Stimulated activated CD4-positive, alpha-beta T cell treated with anti-CD3 and anti-CD28 coated beads, TNF-alpha, amount 100 ng/mL, for 48 hours (primary cell): ENCODE data around the gene TLL2.
A peak's percentile ranks its signal among the peaks of the same experiment; 100 is the strongest.

Experiments
- DNase-seq, 3 donors: peaks; one replicate each; pipeline ENCODE4 v3.0.0-alpha.2; 2020; ENCODE audit warnings: low read depth in 3 of 3

The TLL2 gene

DNA sequence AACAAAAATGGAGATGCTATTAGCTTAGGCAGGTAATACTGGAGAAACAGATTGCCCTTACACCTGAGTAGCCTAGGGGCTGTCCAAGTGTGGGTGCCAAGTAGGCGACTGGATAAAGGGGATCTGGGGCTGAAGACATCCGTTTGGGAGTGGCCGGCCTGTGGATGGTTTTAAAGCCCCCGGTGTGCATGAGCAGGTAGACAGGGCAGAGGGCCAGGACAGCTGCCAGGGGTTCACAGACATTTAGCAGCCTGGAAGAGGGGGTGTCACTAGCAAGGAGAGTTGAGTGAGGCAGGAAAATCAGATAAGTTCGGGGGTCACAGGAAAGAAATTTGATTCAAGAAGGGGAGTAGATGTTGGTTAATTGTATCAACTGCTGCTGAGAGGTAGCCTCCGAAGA, 153.4 kb downstream of the TLL2 start:
- no peak for DNase-seq

DNA sequence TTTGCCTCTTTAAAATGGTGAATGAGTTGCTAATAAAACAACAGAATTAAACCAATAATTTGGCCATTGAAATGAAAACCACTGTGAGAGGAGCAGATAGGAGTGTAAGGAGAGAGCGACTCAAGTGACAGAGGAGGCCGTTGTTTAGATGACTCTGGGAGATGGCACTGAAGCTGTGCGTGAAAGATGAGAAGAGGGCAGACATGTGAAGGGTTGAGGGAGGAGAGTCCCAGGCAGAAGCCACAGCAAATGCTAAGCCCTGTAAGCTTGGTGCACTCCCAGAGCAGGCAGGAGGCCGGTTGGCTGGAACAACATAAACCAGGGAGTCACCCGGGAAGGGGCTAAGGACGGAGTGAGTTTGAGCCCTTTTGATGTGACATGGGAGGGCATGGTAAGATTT, 154.1 kb downstream of the TLL2 start:
- no peak for DNase-seq

DNA sequence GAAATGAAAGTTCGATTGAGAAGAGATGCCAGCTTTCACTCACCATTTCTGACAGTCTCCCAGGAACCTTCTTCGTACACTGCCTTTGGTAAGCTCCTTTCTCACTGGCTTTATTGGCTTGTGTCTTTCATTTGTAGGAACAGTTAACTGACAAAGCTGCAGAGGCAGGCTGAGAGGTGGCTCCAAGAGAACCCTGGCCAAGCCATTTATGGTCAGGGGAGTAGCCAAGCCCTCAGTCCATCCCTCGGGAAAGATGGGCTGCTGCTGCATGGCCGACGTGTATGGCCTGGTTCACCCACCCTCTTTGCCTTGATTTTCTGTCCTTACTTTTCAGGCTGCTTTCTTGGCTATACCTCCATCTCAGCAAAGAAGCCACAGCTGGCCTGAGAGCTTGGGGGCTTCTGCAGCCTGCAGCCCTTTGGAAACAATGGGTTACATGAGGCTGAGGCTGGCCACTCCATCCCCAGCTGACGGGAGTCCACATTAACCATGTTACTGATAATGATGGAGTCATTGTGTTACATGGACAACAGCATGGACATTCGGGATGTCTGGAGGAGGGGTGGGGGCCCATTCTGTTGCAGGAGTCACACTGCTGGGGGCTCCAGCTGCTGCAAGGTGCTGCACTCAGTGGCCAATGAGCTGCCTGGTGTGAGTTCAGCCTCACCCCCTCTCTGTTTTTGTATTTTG, 154.7 kb downstream of the TLL2 start, which contains the start of gene OPALIN:
OPALIN (minus strand) TSS at position 152 of the 690 bp plus-strand sequence; CDS start at position 46, 106 bp downstream.
- no peak for DNase-seq

DNA sequence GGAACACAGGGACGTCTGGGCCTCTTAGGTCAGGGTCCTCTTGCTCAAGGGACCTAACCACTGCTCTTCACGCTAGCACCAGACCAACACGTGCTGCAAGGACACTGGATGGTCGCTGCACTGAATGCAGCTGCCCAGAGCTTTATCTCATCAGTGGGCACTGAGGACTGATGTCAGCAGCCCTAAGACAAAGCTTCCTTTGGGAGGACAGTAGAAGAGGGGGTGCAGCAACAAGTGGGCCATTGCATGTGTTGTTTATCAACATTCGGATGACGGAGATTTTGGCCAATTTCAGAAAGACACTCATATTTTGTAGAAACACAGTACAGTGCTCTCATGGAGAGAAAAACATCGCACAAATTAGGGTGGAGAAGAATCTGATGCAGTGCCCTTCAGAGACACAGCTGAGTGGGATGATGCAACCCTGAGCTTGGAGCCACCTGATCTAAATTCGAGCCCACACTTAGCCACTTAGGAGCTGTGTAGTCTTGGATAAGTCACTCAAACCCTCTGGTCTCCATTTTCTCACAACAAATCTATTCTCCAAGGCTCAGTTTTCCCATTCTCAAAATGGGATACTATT, 156.6 kb downstream of the TLL2 start:
- no peak for DNase-seq

- no peak for DNase-seq
Measured at GRCh38 chr10:96352582-96352981, 161.1 kb downstream of the TLL2 start.

DNA sequence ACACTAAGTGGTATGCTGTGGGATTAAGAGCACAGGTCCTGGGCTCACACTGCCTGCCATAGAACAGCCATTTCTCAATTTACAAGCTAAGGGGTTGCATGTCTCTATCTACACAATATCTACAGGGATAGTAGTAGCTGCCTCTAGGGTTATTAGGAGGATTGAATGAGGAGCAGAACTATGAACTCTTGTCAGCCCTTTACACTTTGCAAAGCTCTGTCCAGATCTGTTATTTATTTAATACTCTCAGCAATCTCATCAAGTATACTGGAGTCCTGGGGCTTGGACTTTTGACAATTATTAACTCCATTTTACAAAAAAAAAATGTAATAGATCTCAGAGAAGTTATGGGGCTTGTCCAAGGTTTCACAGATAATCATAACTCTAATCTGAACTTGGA, 161.7 kb downstream of the TLL2 start:
- DNase-seq = no peak

- no peak for DNase-seq
Measured at GRCh38 chr10:96346295-96346694, 167.4 kb downstream of the TLL2 start.

GRCh38 chr10:96345222-96345621, 168.5 kb downstream of the TLL2 start:
- DNase-seq = no peak

- DNase-seq = no peak
Measured at GRCh38 chr10:96344178-96344577, 169.5 kb downstream of the TLL2 start.

GRCh38 chr10:96342402-96342801, 171.3 kb downstream of the TLL2 start:
- DNase-seq = no peak

DNA sequence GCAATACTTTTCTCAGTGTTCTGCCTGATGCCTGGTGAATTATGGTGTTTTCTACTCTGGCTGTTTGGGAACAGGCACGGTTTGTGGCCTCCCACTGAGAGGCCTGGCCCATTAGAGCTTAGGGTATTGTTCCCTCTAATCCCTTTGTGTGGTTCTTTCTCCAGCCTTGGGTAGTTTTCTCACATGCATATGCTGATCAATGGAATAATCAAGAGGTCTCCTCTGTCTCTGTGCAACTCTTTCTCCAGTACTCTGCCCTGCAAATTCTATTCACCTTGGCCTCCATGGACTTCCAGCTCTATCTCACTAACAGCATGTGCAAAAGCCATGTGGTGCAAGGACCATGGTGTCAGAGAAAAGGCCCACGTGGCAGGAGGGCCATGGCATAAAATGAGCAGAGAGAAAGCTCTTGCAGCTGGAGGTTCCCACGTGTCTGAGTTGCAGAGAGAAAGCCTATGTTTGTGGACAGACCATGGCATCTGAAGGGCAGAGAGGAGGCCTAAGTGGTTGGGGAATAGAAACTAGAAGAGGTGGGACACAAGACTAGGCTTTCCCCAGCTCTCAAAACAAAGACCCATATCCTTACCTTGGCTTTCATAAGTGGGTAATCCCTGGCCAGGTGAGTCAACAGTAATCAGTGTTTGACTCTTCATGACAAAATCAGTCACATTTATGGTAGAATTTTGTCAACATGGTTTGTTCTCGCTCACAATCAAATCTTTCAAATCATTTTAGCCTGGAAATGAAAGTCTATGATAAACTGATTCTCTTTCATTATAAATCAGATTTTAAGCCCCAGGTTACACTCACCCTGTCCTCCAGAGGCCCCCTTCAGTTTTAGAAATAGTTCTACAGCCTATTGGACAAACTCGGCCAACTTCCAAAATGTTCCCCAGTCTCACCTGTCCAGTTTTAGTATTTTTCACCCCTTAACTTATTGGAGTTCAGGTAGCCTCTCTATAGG, 172.2 kb downstream of the TLL2 start:
- DNase-seq = no peak

DNA sequence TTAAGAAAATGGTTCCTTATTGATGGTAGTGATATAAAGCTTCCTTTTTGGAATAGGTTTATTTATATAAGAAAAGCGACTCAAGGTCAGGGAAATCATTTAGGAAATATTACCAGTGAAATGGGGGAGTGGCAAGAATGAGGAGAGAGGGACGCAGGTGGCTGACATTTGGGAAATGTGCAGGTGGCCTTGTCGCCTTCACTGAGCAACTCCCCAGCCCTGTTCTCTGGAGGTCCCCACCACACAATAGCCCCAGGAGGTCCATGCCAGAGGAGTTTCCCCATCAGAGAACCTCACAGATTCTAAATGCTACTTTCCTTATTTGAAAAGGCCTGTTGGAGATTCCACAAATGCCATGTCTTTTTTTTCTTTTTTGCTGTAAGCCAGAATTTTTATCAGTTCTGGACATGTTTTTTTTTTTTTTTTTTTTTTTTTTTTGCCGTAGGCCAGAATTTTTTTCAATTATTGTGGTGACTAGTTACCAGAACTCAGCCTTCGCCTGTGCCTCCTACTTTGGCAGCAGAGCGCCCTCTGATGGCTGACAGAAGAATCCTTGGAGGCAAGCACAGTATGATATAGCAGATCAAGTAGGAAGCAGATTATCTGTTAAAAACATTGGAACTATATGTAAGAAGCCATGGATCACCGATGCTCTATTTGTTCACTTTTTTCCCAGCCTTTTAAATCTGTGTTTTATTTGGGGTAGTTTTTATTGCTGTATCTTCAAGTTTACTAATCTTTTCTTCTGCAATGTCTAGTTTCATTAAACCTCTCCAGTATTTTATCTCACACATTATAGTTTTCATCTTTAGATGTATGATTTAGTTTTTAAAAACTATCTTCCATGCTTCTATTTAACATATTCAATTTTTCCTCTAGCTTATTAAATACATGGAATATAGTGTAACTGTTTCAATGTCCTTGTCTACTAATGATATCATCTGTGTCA, 173.5 kb downstream of the TLL2 start:
- DNase-seq = peak; percentile 40 to 43 (median 43)

DNA sequence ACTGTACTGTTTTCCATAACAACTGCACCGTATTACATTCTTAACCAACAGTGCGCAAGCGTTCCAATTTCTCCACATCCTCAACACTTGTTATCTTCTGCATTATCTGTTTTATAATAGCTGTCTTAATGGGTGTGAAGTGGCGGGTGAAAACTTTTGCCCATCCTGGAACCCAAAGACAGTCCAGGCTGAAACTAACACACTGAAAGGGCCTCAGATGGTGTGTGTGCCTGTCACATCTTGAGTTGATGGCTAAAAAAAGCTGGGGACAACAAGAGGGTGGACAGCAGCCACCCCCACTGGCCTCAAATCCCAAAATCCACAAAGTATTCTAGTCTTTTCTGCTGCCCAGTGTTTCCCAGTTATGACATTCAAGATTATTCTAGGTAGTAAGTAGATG, 174.3 kb downstream of the TLL2 start:
- DNase-seq = no peak

GRCh38 chr10:96338279-96338925, 175.3 kb downstream of the TLL2 start:
- DNase-seq = no peak

DNA sequence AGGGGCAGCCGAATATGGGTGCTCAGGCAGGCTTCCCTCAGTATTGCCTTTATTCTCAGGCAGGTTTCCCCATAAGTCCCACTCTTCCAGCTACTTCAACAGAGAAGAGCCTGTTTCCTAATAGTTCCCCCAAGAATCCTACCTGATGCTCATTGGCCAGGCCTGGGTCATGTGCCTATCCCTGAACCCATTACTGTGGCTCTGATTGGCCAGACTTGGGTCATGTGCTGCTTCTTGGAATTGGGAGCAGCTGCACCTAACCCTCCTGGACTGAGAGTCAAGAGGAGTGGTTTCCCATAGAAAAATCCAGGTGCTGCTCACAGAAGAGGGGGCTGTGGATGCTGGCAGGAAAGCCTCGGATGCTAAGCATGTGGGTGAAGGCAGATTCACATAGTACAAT, 176.6 kb downstream of the TLL2 start:
- DNase-seq = no peak

DNA sequence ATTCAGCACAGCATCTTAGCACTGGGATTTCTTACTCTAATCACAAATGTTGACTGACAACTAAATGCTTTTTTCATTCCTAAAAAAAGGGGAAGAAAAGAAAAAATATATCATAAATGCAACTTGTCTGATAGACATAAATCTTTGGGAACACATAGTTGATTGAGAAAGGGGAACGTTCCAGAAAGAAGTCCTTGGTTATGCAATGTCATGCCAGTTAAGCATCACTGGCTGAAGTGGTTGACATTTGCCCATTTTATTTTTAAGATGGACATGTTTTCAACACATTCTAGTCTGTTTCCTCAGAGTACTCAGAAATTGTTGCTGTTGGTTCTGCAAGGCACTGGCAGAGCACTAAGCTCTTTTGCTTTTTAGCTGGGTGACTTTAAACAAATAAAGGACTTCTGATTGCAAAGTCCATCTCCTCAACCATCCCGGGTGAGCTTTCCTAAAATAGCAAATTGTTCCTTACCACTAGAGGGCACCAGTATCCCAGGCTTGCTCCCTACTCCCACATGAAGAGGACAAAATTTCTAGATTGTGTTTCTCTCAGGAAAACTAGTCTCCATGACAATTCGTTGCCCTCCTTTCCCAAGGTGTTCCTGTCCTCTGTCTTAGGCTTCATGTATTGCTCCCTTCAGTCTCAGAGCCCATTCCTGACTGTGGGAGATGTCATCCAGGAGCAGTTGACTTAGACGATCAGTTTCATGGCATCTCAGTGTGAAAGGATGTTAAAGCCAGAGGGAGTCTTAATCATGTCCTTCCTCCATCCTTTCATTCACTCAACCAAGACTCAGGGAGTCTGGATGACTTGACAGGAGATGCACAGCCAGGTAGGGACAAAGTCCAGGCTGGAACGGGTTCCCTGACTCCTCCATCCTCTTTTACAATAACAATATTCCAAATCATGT, 178.9 kb downstream of the TLL2 start:
- no peak for DNase-seq

DNA sequence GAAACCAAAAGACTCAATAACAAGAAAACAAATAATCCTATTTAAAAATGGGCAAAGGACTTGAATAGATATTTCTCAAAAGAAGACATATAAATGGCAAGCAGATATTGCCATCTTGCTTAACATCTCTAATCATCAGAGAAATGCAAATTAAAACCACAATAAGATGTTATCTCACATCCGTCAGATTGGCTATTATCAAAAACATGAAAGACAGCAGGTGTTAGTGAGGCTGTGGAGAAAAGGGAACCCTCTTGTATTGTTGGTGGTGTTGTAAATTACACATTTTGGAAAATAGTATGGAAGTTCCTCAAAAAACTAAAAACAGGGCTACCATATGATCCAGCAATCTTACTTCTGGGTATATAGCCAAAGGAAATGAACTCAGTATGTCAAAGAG, 180.6 kb downstream of the TLL2 start:
- DNase-seq = no peak

- DNase-seq = no peak
Measured at GRCh38 chr10:96327462-96327861, 186.3 kb downstream of the TLL2 start.

DNA sequence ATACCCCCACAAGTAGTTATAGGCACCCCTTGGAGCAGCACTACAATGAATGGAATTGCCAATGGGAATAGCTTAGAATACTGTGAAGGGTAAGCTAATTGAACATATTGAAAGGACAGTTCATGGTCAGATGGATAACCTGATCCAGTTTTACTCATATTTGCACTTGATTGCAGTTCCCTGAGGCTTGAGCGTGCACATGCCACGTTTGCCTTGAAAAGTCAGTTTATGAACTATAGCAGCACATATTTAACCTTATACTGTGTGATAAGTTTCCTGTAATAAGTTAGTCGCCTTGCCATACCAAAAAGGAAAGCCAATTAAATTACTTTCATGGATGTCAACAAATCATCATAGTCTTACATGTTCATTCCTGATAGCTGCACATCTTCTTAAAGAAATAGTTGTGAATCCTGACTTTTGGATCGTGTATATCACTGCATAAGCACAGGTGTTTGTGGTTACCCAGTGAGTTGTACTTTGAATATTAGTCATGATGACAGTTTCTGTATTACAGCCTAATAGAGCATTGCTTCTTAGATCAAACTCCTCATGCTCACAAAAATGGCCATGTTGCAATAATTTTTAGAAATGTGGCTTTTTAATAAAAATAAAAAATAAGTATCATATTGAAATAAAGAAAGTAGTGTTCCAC, 187.9 kb downstream of the TLL2 start:
- DNase-seq = no peak
